Measurements from ENCODE around the gene CIITA. TPM values are rescaled to one million over a fixed set of nuclear protein-coding genes. Genes with fewer than 3 reads are reported as not detected.

Gene CIITA
- total and polyA plus RNA-seq, 12 donors, result 1.3 to 48.1 (median 17.5) TPM

DNA sequence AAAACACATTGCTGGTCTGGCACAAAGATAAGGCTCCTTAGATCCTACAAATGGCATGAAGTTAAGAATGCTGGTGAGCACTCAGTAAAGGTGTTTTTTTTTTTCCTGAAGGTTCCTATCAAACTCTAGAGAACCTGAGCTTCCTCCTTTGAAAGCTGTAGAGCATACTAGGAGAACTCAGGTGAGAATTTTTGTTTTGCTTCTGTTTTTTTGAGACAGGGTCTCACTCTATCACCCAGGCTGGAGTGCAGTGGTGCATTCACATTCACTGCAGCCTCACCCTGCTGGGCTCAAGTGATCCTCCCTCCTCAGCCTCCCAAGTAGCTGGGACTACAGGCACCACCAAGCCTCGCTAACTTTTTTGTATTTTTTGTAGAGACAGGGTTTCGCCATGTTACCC, 21.0 kb upstream of the CIITA start:
- intact Hi-C loops (cut with DNase I), result no loop called here
- H3K4me1 ChIP-seq (replicated peaks in 1 of 2), result peaks cover 0 to 6% of the 10 kb centered on the region in 2 donors
- WGBS, 4 donors, result 92 to 100% (median 98%) methylated on average over 2 of the region's 2 CpGs
- no peak for DNase-seq
- TF ChIP-seq, protein P1, sequence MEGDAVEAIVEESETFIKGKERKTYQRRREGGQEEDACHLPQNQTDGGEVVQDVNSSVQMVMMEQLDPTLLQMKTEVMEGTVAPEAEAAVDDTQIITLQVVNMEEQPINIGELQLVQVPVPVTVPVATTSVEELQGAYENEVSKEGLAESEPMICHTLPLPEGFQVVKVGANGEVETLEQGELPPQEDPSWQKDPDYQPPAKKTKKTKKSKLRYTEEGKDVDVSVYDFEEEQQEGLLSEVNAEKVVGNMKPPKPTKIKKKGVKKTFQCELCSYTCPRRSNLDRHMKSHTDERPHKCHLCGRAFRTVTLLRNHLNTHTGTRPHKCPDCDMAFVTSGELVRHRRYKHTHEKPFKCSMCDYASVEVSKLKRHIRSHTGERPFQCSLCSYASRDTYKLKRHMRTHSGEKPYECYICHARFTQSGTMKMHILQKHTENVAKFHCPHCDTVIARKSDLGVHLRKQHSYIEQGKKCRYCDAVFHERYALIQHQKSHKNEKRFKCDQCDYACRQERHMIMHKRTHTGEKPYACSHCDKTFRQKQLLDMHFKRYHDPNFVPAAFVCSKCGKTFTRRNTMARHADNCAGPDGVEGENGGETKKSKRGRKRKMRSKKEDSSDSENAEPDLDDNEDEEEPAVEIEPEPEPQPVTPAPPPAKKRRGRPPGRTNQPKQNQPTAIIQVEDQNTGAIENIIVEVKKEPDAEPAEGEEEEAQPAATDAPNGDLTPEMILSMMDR (IDR thresholded peaks at IDR 0.05), result no peak
- TF ChIP-seq POLR2A (IDR thresholded peaks at IDR 0.05), result no peak
- no peaks in the 10 kb centered on the region for H3K36me3 ChIP-seq (replicated peaks in 1 of 2)
- no peaks in the 10 kb centered on the region for H3K9me3 ChIP-seq (replicated peaks in 1 of 3)
- no peak overlapping the region for H3K4me3 ChIP-seq
- no peaks in the 10 kb centered on the region for H3K27me3 ChIP-seq
- no peak overlapping the region for H3K27ac ChIP-seq

- DNase-seq, result no peak
- Histone ChIP-seq H3K9me3 (replicated peaks in 1 of 3) (no peaks in the 10 kb centered on the region), H3K36me3 (replicated peaks in 1 of 2) (no peaks in the 10 kb centered on the region), H3K4me3 (no peak overlapping the region), H3K27ac (no peak overlapping the region), H3K27me3 (no peaks in the 10 kb centered on the region), H3K4me1 (replicated peaks in 1 of 2) (peaks cover 0 to 7% of the 10 kb centered on the region in 2 donors)
- intact Hi-C loops (cut with DNase I), result no loop called here
- TF ChIP-seq, protein P1 (IDR thresholded peaks at IDR 0.05), result no peak
- TF ChIP-seq POLR2A (IDR thresholded peaks at IDR 0.05), result no peak
- 63 to 79% (median 74%) methylated on average over 1 of the region's 1 CpG for WGBS, 4 donors
Observed at GRCh38 chr16:10858203-10858602, 18.8 kb upstream of the CIITA start.

DNA sequence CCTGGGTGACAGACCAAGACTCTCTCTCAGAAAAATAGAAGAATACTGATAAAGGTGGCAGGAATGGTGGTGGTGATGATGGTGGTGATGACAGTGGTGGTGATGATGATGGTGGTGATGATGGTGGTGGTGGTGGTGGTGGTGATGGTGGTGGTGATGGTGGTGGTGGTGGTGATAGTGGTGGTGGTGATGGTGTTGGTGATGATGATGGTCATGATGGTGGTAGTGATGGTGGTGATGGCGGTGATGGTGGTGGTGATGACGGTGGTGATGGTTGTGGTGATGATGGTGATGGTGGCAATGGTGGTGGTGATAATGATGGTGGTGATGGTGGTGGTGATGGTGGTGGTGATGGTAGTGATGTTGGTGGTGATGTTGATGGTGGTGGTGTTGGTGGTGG, 18.0 kb upstream of the CIITA start:
- 40 to 98% (median 62%) methylated on average over 2 of the region's 2 CpGs for WGBS, 4 donors
- TF ChIP-seq POLR2A (IDR thresholded peaks at IDR 0.05), result no peak
- TF ChIP-seq, protein P1 (IDR thresholded peaks at IDR 0.05), result no peak
- intact Hi-C loops (cut with DNase I), result no loop called here

DNA sequence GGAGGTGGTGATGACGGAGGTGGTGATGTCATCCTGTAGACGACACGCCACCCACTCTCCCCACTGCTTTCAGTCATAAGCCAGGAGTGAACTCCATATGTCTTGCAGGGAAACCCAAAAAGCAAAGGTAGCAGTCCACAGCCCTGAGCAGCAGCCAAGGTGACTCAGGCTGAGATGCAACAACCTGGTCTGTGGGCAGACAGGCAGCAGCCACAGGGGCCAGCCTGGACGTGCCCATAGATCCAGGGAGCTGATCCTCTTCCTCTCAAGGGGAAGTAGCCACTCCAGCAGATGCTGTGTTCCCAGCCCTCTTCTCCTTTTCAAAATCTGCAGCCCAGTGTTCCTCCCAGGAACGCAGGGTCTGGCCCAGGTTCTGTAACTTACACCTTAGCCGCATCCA, 17.3 kb upstream of the CIITA start:
- 71 to 80% (median 78%) methylated on average over 6 of the region's 6 CpGs for WGBS, 4 donors
- no peak for TF ChIP-seq POLR2A (IDR thresholded peaks at IDR 0.05)
- TF ChIP-seq, protein P1 (IDR thresholded peaks at IDR 0.05), result no peak
- intact Hi-C loops (cut with DNase I), result no loop called here
- Histone ChIP-seq H3K27ac (no peak overlapping the region), H3K4me3 (no peak overlapping the region), H3K27me3 (no peaks in the 10 kb centered on the region), H3K9me3 (replicated peaks in 1 of 3) (no peaks in the 10 kb centered on the region), H3K4me1 (replicated peaks in 1 of 2) (peaks cover 0 to 7% of the 10 kb centered on the region in 2 donors), H3K36me3 (replicated peaks in 1 of 2) (no peaks in the 10 kb centered on the region)
- no peak for DNase-seq

More for the DNA sequence above, 18.0 kb upstream of the CIITA start:
- DNase-seq, result no peak
- no peaks in the 10 kb centered on the region for H3K27me3 ChIP-seq
- no peak overlapping the region for H3K4me3 ChIP-seq
- H3K27ac ChIP-seq, result no peak overlapping the region
- no peaks in the 10 kb centered on the region for H3K36me3 ChIP-seq (replicated peaks in 1 of 2)
- H3K4me1 ChIP-seq (replicated peaks in 1 of 2), result peaks cover 0 to 7% of the 10 kb centered on the region in 2 donors
- no peaks in the 10 kb centered on the region for H3K9me3 ChIP-seq (replicated peaks in 1 of 3)

Data from adrenal gland (tissue), 12 donors.